Effector memory CD8-positive, alpha-beta T cell (primary cell): Measurements from ENCODE around the gene PHLPP1.
"Not testable (repeated sequence)": the region's sequence is repeated elsewhere in the genome, so short reads cannot be mapped to it uniquely, and the experiment has no call there.

Source experiments
- ATAC-seq: fragments of 150-1000 bp; cut with Tn5 transposase; replicated peaks from 2 replicates; pipeline ENCODE4 v1.10.0; 2021; ENCODE audit warnings: mild to moderate bottlenecking, moderate library complexity
- DNase-seq, 3 experiments: peaks; one replicate each; pipeline ENCODE4 v3.0.0; 2021
- H3K27ac Mint-ChIP-seq, 2 donors: one replicate each; pipeline ENCODE4 v1.8.0; 2022; ENCODE audit warnings: mild to moderate bottlenecking in 2 of 2, mixed read lengths in 2 of 2, moderate library complexity in 2 of 2
- H3K27me3 Mint-ChIP-seq, 2 donors: one replicate each; pipeline ENCODE4 v1.8.0; 2022; ENCODE audit warnings: mixed read lengths in 2 of 2
- H3K36me3 Mint-ChIP-seq: one replicate; pipeline ENCODE4 v1.8.0; 2022; ENCODE audit warnings: mild to moderate bottlenecking, moderate library complexity, mixed read lengths; ENCODE audit not compliant: insufficient read depth
- H3K4me1 Mint-ChIP-seq, 2 donors: one replicate each; pipeline ENCODE4 v1.8.0; 2022; ENCODE audit warnings: low read depth in 2 of 2, mixed read lengths in 2 of 2
- H3K4me3 Mint-ChIP-seq, 2 donors: one replicate each; pipeline ENCODE4 v1.8.0; 2022; ENCODE audit warnings: mild to moderate bottlenecking in 2 of 2, mixed read lengths in 2 of 2, moderate library complexity in 2 of 2
- H3K9me3 Mint-ChIP-seq, 2 donors: one replicate each; pipeline ENCODE4 v1.8.0; 2022; ENCODE audit warnings: mixed read lengths in 2 of 2
- total RNA-seq, 9 experiments: gene quantifications; one replicate each; lab custom pipeline; 2026; lab: John Stamatoyannopoulos, UW

The PHLPP1 gene
- 16.3 to 29.7 (median 18.4) reads per million in 9 experiments for total RNA-seq

- H3K4me1 Mint-ChIP-seq = peaks cover 18 to 29% of the 10 kb centered on the region in 2 donors
Measured at GRCh38 chr18:62715436-62715758, at the start of gene PHLPP1. Gene PHLPP1, plus strand, starts transcription at chr18:62715541. Its CDS starts 143 bp downstream, at chr18:62715684.

GRCh38 chr18:62669225-62669624 lies 46.1 kb upstream of the PHLPP1 start:
- Mint-ChIP-seq H3K4me1 (no peaks in the 10 kb centered on the region), H3K9me3 (no peaks in the 10 kb centered on the region)
- no peak for ATAC-seq

More at GRCh38 chr18:62715436-62715758, at the start of gene PHLPP1:
- Mint-ChIP-seq H3K9me3 (no peaks in the 10 kb centered on the region), H3K27ac (peak within 1 kb of the TSS; percentile 93 to 96), H3K27me3 (no peaks in the 10 kb centered on the region), H3K36me3 (peaks cover 12% of the 10 kb centered on the region), H3K4me3 (peak within 1 kb of the TSS; percentile 87)
- peak; percentile 44 for ATAC-seq
- DNase-seq = no peak

GRCh38 chr18:62670573-62670972 lies 44.8 kb upstream of the PHLPP1 start:
- Mint-ChIP-seq H3K27ac (no peak overlapping the region), H3K4me1 (no peaks in the 10 kb centered on the region), H3K36me3 (no peaks in the 10 kb centered on the region), H3K27me3 (no peaks in the 10 kb centered on the region), H3K9me3 (no peaks in the 10 kb centered on the region), H3K4me3 (no peak overlapping the region)
- no peak for ATAC-seq
- no peak for DNase-seq

More at GRCh38 chr18:62669225-62669624, 46.1 kb upstream of the PHLPP1 start:
- H3K27me3 Mint-ChIP-seq = no peaks in the 10 kb centered on the region
- no peaks in the 10 kb centered on the region for H3K36me3 Mint-ChIP-seq
- peak overlapping the region in 1 of 2 donors; percentile 38 for H3K27ac Mint-ChIP-seq
- H3K4me3 Mint-ChIP-seq = no peak overlapping the region
- no peak for DNase-seq

GRCh38 chr18:62672600-62672999 lies 42.7 kb upstream of the PHLPP1 start:
- H3K4me3 Mint-ChIP-seq = no peak overlapping the region
- no peak for DNase-seq
- H3K27ac Mint-ChIP-seq = no peak overlapping the region
- no peaks in the 10 kb centered on the region for H3K9me3 Mint-ChIP-seq
- H3K4me1 Mint-ChIP-seq = no peaks in the 10 kb centered on the region
- no peak for ATAC-seq
- H3K27me3 Mint-ChIP-seq = peaks cover 0 to 8% of the 10 kb centered on the region in 2 donors
- H3K36me3 Mint-ChIP-seq = no peaks in the 10 kb centered on the region

- ATAC-seq (no peak), DNase-seq (no peak)
- no peak overlapping the region for H3K27ac Mint-ChIP-seq
- H3K36me3 Mint-ChIP-seq = no peaks in the 10 kb centered on the region
- H3K4me1 Mint-ChIP-seq = no peaks in the 10 kb centered on the region
- H3K9me3 Mint-ChIP-seq = no peaks in the 10 kb centered on the region
- no peak overlapping the region for H3K4me3 Mint-ChIP-seq
- peaks cover 4 to 8% of the 10 kb centered on the region in 2 donors for H3K27me3 Mint-ChIP-seq
Measured at GRCh38 chr18:62678847-62679485, 36.4 kb upstream of the PHLPP1 start.

- no peaks in the 10 kb centered on the region for H3K4me1 Mint-ChIP-seq
- no peaks in the 10 kb centered on the region for H3K36me3 Mint-ChIP-seq
- H3K27me3 Mint-ChIP-seq = peaks cover 10 to 14% of the 10 kb centered on the region in 2 donors
- no peak overlapping the region for H3K4me3 Mint-ChIP-seq
- H3K27ac Mint-ChIP-seq = no peak overlapping the region
- H3K9me3 Mint-ChIP-seq = no peaks in the 10 kb centered on the region
- no peak for DNase-seq
- ATAC-seq = no peak
Measured at GRCh38 chr18:62682371-62682770, 33.0 kb upstream of the PHLPP1 start.

GRCh38 chr18:62683935-62684334 lies 31.4 kb upstream of the PHLPP1 start:
- Mint-ChIP-seq H3K4me1 (no peaks in the 10 kb centered on the region), H3K27ac (no peak overlapping the region), H3K9me3 (peaks cover 3 to 10% of the 10 kb centered on the region in 2 donors), H3K36me3 (no peaks in the 10 kb centered on the region), H3K4me3 (no peak overlapping the region), H3K27me3 (peaks cover 10 to 14% of the 10 kb centered on the region in 2 donors)
- ATAC-seq (no peak), DNase-seq (no peak)

GRCh38 chr18:62688743-62689317 lies 26.5 kb upstream of the PHLPP1 start:
- Mint-ChIP-seq H3K4me3 (no peak overlapping the region), H3K36me3 (no peaks in the 10 kb centered on the region), H3K9me3 (peaks cover 7 to 18% of the 10 kb centered on the region in 2 donors), H3K27ac (no peak overlapping the region), H3K4me1 (no peaks in the 10 kb centered on the region), H3K27me3 (peaks cover 21 to 23% of the 10 kb centered on the region in 2 donors)
- no peak for ATAC-seq
- no peak for DNase-seq

GRCh38 chr18:62690236-62690815 lies 25.0 kb upstream of the PHLPP1 start:
- Mint-ChIP-seq H3K27ac (no peak overlapping the region), H3K4me3 (no peak overlapping the region), H3K9me3 (peaks cover 7 to 18% of the 10 kb centered on the region in 2 donors), H3K27me3 (peaks cover 18 to 26% of the 10 kb centered on the region in 2 donors), H3K36me3 (no peaks in the 10 kb centered on the region), H3K4me1 (no peaks in the 10 kb centered on the region)
- DNase-seq = no peak
- no peak for ATAC-seq

- ATAC-seq (no peak), DNase-seq (no peak)
- no peak overlapping the region for H3K27ac Mint-ChIP-seq
- H3K9me3 Mint-ChIP-seq = peaks cover 3 to 11% of the 10 kb centered on the region in 2 donors
- no peaks in the 10 kb centered on the region for H3K4me1 Mint-ChIP-seq
- no peaks in the 10 kb centered on the region for H3K36me3 Mint-ChIP-seq
- H3K4me3 Mint-ChIP-seq = no peak overlapping the region
- peaks cover 21 to 34% of the 10 kb centered on the region in 2 donors for H3K27me3 Mint-ChIP-seq
Measured at GRCh38 chr18:62693659-62694058, 21.7 kb upstream of the PHLPP1 start.

- no peak for ATAC-seq
- no peaks in the 10 kb centered on the region for H3K36me3 Mint-ChIP-seq
- no peaks in the 10 kb centered on the region for H3K9me3 Mint-ChIP-seq
- H3K4me1 Mint-ChIP-seq = no peaks in the 10 kb centered on the region
- H3K27me3 Mint-ChIP-seq = peaks cover 20 to 43% of the 10 kb centered on the region in 2 donors
- H3K27ac Mint-ChIP-seq = no peak overlapping the region
- DNase-seq = no peak
- no peak overlapping the region for H3K4me3 Mint-ChIP-seq
Measured at GRCh38 chr18:62697636-62698035, 17.7 kb upstream of the PHLPP1 start.

GRCh38 chr18:62702259-62702658 lies 13.1 kb upstream of the PHLPP1 start:
- no peak for ATAC-seq
- no peaks in the 10 kb centered on the region for H3K36me3 Mint-ChIP-seq
- H3K27ac Mint-ChIP-seq = no peak overlapping the region
- DNase-seq = no peak
- no peaks in the 10 kb centered on the region for H3K9me3 Mint-ChIP-seq
- no peak overlapping the region for H3K4me3 Mint-ChIP-seq
- peaks cover 20 to 50% of the 10 kb centered on the region in 2 donors for H3K27me3 Mint-ChIP-seq
- H3K4me1 Mint-ChIP-seq = no peaks in the 10 kb centered on the region

- not testable (repeated sequence) for DNase-seq, H3K4me3 Mint-ChIP-seq, H3K27ac Mint-ChIP-seq, H3K4me1 Mint-ChIP-seq, ATAC-seq, H3K36me3 Mint-ChIP-seq, H3K9me3 Mint-ChIP-seq
- peaks cover 0 to 26% of the 10 kb centered on the region in 2 donors for H3K27me3 Mint-ChIP-seq
Measured at GRCh38 chr18:62706879-62707278, 8.5 kb upstream of the PHLPP1 start.

- not testable (repeated sequence) for H3K9me3 Mint-ChIP-seq, H3K27ac Mint-ChIP-seq, H3K4me1 Mint-ChIP-seq, DNase-seq, H3K4me3 Mint-ChIP-seq, H3K36me3 Mint-ChIP-seq, ATAC-seq
- peaks cover 0 to 20% of the 10 kb centered on the region in 2 donors for H3K27me3 Mint-ChIP-seq
Measured at GRCh38 chr18:62709908-62710307, 5.4 kb upstream of the PHLPP1 start.
